NCI-H345 treated with DMSO at 0.1 percent for 48 hours (cell line): Measurements from ENCODE around the gene TMEM30A.
A peak's percentile ranks its signal among the peaks of the same experiment; 100 is the strongest.

ENCODE experiments used
- DNase-seq: peaks from one replicate; lab custom pipeline; 2025; ENCODE audit not compliant: unreplicated experiment; lab: John Stamatoyannopoulos, UW

TMEM30A gene

GRCh38 chr6:75220357-75220756 is 64.2 kb downstream of the TMEM30A start:
- no peak for DNase-seq

- no peak for DNase-seq
These were observed 65.3 kb downstream of the TMEM30A start for GRCh38 chr6:75219263-75219662.

- DNase-seq = no peak
These were observed 67.4 kb downstream of the TMEM30A start for GRCh38 chr6:75217193-75217592.

- no peak for DNase-seq
These were observed 69.3 kb downstream of the TMEM30A start for GRCh38 chr6:75215291-75215690.

GRCh38 chr6:75213732-75214131 is 70.9 kb downstream of the TMEM30A start:
- DNase-seq = no peak

GRCh38 chr6:75213112-75213511 is 71.5 kb downstream of the TMEM30A start:
- no peak for DNase-seq

GRCh38 chr6:75211920-75212590 is 72.5 kb downstream of the TMEM30A start:
- no peak for DNase-seq

- DNase-seq = peak; percentile 50
These were observed 73.5 kb downstream of the TMEM30A start for GRCh38 chr6:75210885-75211739.

GRCh38 chr6:75209184-75209723 is 75.3 kb downstream of the TMEM30A start:
- DNase-seq = no peak

GRCh38 chr6:75208298-75209183 is 76.1 kb downstream of the TMEM30A start:
- peak; percentile 53 for DNase-seq

- no peak for DNase-seq
These were observed 77.8 kb downstream of the TMEM30A start for GRCh38 chr6:75206576-75207342.

GRCh38 chr6:75205776-75206575 is 78.6 kb downstream of the TMEM30A start, which contains the start of gene COL12A1:
TSS of gene COL12A1 (minus strand) at chr6:75206053. CDS start at chr6:75202792, 3,261 bp downstream.
- no peak for DNase-seq

- peak; percentile 21 for DNase-seq
These were observed 79.4 kb downstream of the TMEM30A start for GRCh38 chr6:75204959-75205775.

- peak; percentile 43 for DNase-seq
These were observed 80.2 kb downstream of the TMEM30A start for GRCh38 chr6:75204217-75204958.

- no peak for DNase-seq
These were observed 80.9 kb downstream of the TMEM30A start for GRCh38 chr6:75203721-75204120.
